ENCODE results near the gene PIP5K1C.
"Not testable (repeated sequence)": the region's sequence is repeated elsewhere in the genome, so short reads cannot be mapped to it uniquely, and the experiment has no call there.

The PIP5K1C gene

DNA sequence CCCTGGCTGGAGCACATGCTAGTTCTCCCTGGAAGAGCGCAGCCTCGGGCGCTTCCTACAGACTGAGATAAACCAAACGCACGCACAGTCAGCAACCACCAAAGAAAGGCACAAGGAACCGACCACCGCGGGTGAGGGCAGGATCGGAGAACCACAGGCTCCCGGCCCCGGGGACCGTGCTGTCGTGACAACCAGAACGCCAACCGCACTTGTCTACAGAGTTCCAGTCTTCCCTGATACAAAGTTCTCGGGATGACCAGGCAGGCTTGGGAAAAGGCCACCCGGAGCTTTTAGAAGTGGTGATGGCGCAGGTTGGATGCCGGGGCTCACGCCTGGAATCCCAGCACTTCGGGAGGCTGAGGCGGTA, 40.5 kb downstream of the PIP5K1C start:
- DNase-seq, result no peak

GRCh38 chr19:3658870-3659745, 41.2 kb downstream of the PIP5K1C start:
- DNase-seq, result no peak

DNA sequence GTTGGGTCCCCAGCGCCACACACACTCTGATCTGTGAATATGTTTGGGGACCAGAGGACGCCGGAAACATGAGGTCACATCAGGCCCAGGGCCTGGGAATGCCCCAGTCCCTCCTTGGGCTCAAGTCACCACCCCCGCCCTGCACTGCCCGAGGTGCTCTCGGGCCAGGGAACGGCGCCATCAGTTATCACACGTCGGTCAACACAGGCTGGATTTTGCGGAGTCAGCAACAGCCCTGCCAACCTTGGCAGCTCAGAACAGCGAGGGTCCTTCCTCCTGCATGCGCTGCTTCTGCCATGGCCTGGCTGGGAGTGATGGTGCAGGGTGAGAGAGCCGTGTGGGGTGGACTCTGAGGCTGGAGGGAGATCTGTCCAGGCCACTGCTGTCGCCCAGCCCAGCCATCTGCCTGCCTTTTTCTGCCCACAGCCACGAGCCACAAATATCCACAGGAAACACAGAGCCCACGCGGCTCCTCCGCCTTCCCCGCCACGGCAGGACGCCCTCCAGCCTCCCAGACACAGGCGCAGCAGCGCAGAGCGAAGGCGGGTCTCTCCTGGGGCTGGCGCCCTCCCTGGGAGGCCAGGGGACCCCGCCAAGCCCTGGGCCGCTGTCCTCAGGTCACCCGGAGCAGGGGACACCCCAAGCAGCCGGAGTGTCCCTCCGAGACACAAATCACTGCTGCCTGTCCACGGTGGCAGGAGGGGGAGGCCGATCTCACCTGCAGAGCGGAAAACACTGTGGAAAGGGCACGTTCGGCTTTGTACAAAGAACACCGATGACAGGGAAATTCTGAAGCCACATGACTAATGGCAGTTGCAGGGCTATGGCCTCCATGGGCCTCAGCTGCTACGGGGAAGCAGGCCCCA, 42.0 kb downstream of the PIP5K1C start:
- DNase-seq, result no peak

DNA sequence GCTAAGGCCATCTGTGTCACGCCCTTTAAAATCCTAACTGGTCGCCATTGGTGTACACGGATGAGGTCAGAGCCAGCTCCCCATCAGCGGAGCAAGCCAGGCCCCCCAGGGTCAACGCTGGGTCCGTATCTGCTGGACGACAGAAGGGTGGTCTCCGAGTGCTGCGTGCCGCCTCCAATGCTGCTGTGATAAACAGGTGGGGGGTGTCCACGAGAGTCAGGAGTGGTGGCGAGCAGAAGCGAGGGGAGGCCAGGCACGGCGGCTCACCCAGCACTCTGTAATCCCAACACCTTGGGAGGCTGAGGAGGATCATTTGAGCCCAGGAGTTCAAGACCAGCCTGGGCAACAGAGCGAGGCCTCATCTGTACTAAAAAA, 42.9 kb downstream of the PIP5K1C start:
- DNase-seq, result no peak

GRCh38 chr19:3656747-3657394, 43.4 kb downstream of the PIP5K1C start:
- DNase-seq, result no peak

DNA sequence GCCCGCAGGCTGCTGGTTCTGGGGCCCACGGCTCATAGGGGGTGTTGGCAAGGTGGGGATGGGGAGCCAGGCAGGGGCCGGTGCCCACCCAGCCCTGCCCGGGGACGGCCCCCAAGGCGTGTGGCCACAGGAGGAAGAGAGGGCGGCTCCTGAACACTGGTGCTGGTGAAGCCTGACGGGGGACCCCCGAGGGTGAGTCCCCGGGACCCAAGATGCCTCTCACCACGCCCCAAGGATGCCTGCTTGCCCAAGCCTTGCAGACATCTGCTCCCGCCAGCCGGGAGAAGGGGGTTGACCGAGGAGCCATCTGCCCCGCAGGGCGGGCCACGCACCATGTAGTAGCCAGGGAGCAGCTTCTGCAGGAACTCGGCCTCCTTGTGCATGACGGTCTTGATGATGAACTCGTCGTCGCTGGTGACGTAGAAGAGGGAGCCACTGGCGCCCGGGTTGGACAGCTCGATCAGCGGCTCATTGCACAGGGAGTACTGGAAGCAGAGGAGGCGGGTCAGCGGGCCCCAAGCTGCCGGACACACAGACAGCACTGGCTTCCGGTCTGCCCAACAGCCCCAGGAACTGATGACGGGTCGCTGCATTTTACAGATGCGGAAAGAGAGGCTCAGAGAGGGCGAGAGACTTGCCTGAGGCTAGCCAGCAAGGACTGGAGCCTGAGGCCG, 44.1 kb downstream of the PIP5K1C start:
- DNase-seq, result no peak

GRCh38 chr19:3655402-3656072, 44.7 kb downstream of the PIP5K1C start:
- DNase-seq, result no peak

DNA sequence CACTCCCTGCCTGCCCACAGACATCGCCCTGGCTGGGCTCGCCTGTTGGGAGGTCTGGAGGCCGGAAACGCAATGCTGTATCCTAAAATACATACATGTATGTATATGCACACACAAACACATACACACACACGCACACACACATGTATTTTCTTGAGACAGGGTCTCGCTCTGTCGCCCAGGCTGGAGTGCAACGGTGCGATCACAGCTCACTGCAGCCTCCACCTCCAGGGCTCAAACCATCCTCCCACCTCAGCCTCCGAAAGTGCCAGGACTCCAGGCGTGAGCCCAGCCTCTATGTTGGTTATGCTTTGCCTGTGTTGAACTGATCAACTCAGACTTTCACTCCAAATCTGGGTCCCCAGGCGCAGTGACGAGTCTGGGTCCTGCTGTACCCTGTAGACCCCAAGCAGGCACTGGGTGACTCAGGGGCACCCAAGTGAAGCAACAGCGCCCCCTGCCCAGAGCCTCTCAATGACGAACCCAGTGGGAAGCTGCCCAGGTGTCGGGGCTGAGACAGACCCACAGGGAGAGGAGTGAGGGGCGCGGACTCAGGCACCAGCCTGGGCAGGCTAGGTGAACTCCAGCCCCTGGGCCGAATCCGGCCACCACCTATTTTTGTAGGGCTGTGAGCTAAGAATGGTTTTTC, 46.3 kb downstream of the PIP5K1C start:
- DNase-seq, result no peak

- DNase-seq, result no peak
Observed at GRCh38 chr19:3653081-3653795, 47.0 kb downstream of the PIP5K1C start.

- DNase-seq, result no peak
Observed at GRCh38 chr19:3652422-3652821, 47.8 kb downstream of the PIP5K1C start.

DNA sequence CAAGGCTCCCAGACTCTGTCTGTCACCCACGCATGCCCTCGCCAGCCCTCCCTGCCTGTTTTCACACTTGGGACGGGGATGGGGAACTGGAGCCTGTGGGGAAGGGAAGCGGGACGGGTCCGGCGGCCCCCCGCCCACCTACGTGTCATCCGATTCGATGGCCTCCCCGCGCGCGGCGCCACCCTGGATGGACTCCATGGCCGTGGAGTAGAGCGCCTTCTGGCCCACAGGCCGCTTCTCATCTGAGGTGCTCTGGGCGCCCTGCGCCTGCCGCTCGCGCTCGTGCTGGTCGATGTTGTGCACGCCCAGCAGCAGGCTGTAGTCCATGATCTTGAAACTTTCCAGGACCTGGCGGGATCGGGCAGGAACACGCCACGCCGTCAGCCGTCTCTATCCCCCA, 48.6 kb downstream of the PIP5K1C start:
- no peak for DNase-seq

GRCh38 chr19:3649888-3650287, 50.4 kb downstream of the PIP5K1C start:
- no peak for DNase-seq

GRCh38 chr19:3648037-3648905, 52.0 kb downstream of the PIP5K1C start:
- DNase-seq, result no peak

- not testable (repeated sequence) for DNase-seq
Observed at GRCh38 chr19:3647102-3647501, 53.2 kb downstream of the PIP5K1C start.

GRCh38 chr19:3646336-3647092, 53.8 kb downstream of the PIP5K1C start:
- no peak for DNase-seq

DNA sequence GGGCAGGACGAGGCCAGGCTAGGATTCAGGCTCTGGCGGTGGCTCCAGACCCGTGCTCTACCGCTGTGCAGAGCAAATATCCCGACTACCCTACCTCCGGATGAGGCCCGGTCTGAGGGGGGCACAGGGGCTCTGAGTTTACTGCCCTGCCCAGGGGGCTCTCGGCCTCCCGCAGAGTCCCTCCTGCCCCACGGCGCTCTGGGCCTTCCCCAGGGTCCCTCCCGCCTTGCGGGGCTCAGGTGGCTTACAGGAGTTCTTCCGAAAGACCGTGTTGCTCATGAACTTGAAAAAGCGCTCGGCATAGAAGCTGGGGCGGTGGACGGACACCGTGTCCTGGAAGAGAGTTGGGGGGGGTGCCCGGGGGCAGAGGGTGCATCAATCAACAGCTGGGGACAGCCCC, 54.5 kb downstream of the PIP5K1C start:
- DNase-seq, result no peak

- DNase-seq, result no peak
Observed at GRCh38 chr19:3645067-3645396, 55.2 kb downstream of the PIP5K1C start.

DNA sequence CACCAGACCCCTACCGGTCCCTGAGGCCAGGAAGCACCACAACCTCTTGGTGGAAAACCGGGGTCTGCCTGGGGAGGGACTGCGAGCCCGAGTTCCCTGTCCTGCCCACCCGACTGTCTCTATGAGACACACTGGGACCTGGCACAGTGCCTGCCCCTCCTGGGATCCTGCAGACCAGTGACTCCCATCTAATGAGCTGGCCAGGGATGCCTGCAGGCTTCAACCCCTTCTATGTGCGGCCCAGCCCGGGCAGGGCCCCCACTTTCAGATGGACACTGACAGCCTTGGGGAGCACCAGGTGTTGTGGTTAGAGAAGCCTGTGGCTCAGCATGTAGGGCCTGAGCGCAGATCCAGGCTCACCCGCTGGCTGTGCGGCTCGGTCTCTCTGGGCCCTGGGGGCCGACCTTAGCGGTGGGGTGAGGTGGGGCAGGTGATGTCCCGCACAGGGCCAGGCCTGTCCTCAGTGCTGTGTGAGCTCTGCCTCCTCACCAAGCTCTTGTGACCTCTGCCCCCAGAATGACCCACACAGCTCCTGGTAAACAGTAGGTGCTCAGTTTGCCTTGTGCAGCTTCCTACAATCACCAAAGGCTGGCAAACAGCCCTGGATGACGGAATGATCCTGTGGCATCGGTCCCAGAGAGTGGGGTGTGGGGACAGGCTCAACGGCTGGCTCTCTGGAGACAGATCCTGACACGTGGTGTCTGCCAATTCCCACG, 55.8 kb downstream of the PIP5K1C start:
- DNase-seq, result no peak

All from NCI-H1930 (cell line).